HG02610 (cell line): ENCODE results near the gene DLX3.
A peak's percentile ranks its signal among the peaks of the same experiment; 100 is the strongest.

Experiments used
- ATAC-seq: cut with Tn5 transposase; IDR thresholded peaks from one replicate; pipeline ENCODE4 v1.9.1; 2021; ENCODE audit warnings: mild to moderate bottlenecking, moderate library complexity; ENCODE audit not compliant: unreplicated experiment

DLX3 gene

GRCh38 chr17:50024808-50025207 lies 29.8 kb upstream of the DLX3 start:
- no peak for ATAC-seq

GRCh38 chr17:50023520-50023919 lies 28.5 kb upstream of the DLX3 start:
- ATAC-seq, result no peak

GRCh38 chr17:50022463-50023130 lies 27.6 kb upstream of the DLX3 start:
- ATAC-seq, result no peak

GRCh38 chr17:50021681-50022370 lies 26.8 kb upstream of the DLX3 start:
- no peak for ATAC-seq

- no peak for ATAC-seq
Observed at GRCh38 chr17:50020841-50021599, 26.0 kb upstream of the DLX3 start.

- ATAC-seq, result no peak
Observed at GRCh38 chr17:50018909-50019308, 23.9 kb upstream of the DLX3 start.

- ATAC-seq, result no peak
Observed at GRCh38 chr17:50015146-50015545, 20.1 kb upstream of the DLX3 start.

- no peak for ATAC-seq
Observed at GRCh38 chr17:50014471-50015088, 19.6 kb upstream of the DLX3 start.

- no peak for ATAC-seq
Observed at GRCh38 chr17:50013079-50013478, 18.1 kb upstream of the DLX3 start.

- ATAC-seq, result no peak
Observed at GRCh38 chr17:50009282-50009681, 14.3 kb upstream of the DLX3 start.

- ATAC-seq, result no peak
Observed at GRCh38 chr17:50003911-50004310, 8.9 kb upstream of the DLX3 start.

- no peak for ATAC-seq
Observed at GRCh38 chr17:49998836-49999511, 4.0 kb upstream of the DLX3 start.

- ATAC-seq, result peak; percentile 55
Observed at GRCh38 chr17:49997773-49998703, 3.0 kb upstream of the DLX3 start.

GRCh38 chr17:49997301-49997650 lies 2.3 kb upstream of the DLX3 start:
- no peak for ATAC-seq

GRCh38 chr17:49996495-49997300 lies 1.7 kb upstream of the DLX3 start:
- no peak for ATAC-seq

- no peak for ATAC-seq
Observed at GRCh38 chr17:49996121-49996494, 1.1 kb upstream of the DLX3 start.

GRCh38 chr17:49994085-49995054 lies 654 bp downstream of the DLX3 start:
- ATAC-seq, result no peak

- no peak for ATAC-seq
Observed at GRCh38 chr17:49993423-49994060, 1.5 kb downstream of the DLX3 start.
